GM21360 (cell line): ENCODE measurements around the gene SOX1.

Source experiments
- ATAC-seq: cut with Tn5 transposase; IDR thresholded peaks from one replicate; pipeline ENCODE4 v1.9.1; 2021; ENCODE audit warnings: mild to moderate bottlenecking, moderate library complexity; ENCODE audit not compliant: unreplicated experiment

SOX1 gene

GRCh38 chr13:112067116-112067741 is at the start of gene SOX1:
SOX1 (plus strand) TSS chr13:112067149; CDS start chr13:112067659, 510 bp downstream.
- no peak for ATAC-seq

- ATAC-seq = no peak
These were observed 42.4 kb upstream of the SOX1 start for GRCh38 chr13:112024577-112024976.

DNA sequence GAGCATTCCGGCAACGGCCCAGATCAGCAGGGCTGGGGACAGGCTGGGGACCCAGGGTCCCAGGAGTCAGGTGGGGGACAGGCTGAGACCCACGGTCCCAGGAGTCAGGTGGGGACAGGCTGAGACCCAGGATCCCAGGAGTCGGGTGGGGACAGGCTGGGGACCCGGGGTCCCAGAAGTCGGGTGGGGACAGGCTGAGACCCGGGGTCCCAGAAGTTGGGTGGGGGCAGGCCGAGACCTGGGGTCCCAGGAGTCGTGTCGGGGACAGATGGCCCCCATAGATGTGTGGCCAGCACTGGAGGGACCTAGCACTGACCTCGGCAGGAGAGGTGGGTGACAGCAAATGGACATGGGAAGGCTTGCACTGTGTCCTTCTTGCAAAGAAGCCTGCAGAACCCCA is 39.7 kb upstream of the SOX1 start:
- ATAC-seq = no peak

DNA sequence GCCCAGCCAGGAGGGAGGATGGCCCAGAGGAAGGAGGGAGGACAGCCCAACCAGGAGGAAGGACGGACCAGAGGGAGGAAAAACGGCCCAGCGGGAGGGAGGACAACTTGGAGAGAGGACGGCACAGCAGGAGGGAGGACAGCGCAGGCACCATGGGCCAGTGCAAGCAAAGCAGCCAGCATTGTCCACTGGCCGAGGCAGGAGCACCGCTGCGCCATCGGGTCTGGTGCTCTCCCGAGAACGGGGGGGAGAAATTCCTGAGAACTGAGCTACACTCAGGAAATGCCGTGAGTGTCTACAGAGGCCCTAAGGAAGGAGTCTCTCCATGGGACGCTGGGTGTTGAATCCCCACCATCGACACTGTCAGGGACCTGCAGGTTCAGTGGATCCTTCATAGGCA is 38.5 kb upstream of the SOX1 start:
- no peak for ATAC-seq

GRCh38 chr13:112029143-112029542 is 37.8 kb upstream of the SOX1 start:
- no peak for ATAC-seq

- no peak for ATAC-seq
These were observed 34.6 kb upstream of the SOX1 start for GRCh38 chr13:112032186-112032993.

GRCh38 chr13:112034231-112034630 is 32.7 kb upstream of the SOX1 start:
- ATAC-seq = no peak

DNA sequence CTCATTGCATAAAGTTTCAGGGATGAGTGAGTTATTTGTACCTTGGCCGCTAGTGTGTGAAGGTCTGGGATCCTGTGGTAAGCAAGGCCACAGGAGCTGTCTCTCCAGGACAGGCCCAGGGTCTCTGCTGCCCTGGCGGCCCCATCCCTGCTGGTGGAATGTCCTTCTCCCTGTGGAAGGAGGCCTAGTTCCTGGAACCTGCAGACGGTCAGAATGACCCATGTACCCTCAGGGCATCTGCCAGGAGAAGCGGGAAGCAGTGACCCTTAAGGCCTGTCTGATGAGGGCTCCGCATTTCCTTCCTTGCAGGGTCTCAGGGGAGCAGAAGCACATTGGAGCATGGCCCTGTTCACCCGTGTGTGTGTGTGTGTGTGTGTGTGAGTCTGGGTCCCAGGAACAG is 32.1 kb upstream of the SOX1 start:
- ATAC-seq = no peak

- no peak for ATAC-seq
These were observed 24.5 kb upstream of the SOX1 start for GRCh38 chr13:112042496-112042895.

GRCh38 chr13:112052213-112052612 is 14.7 kb upstream of the SOX1 start:
- no peak for ATAC-seq

DNA sequence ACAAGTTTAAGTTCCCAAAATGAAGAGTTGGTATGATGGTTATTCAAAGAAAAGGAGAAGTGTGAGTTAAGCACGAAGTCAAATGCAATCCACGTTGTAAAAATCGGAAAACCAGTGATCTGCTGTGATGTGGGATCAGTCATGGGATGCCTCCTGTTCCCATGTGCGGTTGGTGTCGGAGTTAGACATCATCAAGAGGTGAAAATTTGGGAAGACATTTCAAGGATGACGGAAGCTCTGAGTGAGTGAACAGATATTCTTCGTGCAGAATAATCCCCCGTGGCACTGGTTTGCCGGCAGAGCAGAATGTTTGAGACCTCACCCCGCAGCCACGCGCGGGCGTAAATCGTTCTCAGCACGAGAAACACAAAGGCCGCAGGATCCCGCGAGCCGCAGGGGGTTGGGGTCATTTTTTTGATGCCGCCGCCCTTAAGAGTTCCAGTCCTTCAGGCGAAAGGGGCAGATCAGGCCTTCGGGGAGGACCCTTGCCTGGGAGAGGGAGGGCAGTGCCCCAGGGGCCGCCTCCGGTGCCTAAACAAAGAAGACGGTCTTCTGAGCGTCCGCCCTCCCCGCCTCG is 13.7 kb upstream of the SOX1 start:
- no peak for ATAC-seq

GRCh38 chr13:112053744-112054615 is 13.0 kb upstream of the SOX1 start:
- ATAC-seq = no peak

GRCh38 chr13:112054616-112055015 is 12.3 kb upstream of the SOX1 start:
- no peak for ATAC-seq

GRCh38 chr13:112055036-112055914 is 11.7 kb upstream of the SOX1 start:
- no peak for ATAC-seq

DNA sequence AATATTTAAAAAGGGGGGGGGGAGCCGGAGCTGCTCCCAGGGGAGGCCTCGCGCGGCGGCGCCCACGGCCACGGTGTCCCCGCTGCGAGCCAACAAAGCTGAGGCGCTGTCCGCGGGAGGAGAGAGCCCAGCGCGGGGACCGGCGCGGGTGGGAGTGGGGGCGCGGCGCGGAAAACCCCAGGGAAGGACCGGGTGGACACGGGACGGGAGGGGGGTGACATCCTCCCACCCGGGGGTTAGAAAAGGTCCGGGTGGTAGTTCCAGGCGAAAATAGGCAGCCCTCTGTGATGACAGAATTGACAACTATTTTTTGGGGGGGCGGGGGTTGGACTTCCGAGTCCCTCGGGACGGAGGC is 11.1 kb upstream of the SOX1 start:
- no peak for ATAC-seq

GRCh38 chr13:112056284-112056727 is 10.6 kb upstream of the SOX1 start:
- ATAC-seq = no peak

- no peak for ATAC-seq
These were observed 10.1 kb upstream of the SOX1 start for GRCh38 chr13:112056739-112057438.

DNA sequence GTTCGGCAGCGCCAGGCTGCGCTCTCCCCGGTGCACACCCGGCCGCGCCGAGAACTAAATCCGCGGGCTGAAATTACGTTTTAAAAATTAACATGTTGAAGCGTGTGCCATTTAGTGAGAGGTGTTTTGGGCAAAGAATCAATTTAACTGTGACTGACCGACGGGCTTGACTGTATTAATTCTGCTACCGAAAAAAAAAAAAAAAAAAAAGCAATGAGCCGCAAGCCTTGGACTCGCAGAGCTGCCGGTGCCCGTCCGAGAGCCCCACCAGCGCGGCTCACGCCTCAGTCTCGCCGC is 9.6 kb upstream of the SOX1 start:
- no peak for ATAC-seq

GRCh38 chr13:112057736-112058518 is 9.0 kb upstream of the SOX1 start:
- no peak for ATAC-seq
